SHP77 (cell line): ENCODE data around the gene PDCD4.

Experiments
- DNase-seq, 2 experiments: peaks; one replicate each; lab custom pipeline; 2025; lab: John Stamatoyannopoulos, UW

Gene PDCD4

DNA sequence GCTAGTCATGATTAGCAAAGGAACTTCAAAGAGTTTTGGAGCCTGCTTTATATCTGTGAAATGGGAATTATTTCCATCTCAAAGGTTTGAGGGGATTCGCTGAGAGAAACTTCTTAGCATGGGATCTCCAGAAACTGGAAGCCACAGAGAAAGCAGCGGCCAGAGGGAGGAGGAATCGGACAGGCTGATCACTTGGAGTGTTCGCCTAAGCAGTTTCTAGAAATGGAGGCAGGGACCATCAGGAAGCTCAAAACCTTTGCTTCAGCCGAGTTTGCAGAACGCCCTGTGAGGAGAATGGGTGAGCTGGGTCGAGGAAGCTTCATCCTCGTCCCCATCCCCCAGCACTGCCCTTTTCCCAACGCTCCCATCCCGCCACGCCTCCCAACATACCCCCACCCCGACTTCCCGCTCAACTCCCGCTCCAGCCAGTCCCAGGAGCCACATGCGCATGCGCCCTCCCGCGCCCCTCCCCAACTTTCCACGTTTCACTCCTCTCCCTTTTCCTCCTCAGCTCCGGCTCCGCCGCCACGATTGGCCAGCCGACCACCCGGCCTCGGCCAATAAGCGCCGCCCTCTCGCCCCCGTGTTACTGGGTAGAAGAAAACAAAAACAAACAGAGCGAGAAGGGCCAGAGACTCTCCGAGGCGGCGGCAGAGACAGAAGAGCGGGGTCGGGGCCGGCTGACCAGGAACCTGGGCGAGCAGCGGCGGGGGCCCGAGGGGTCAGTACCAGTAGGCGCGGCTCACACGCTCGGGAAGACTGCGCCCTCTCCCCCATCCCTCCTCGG is at the start of gene PDCD4:
PDCD4 (plus strand) TSS at position 631 of the 787 bp plus-strand sequence. CDS start 4,100 bp downstream, outside the sequence.
- peak; percentile 97 to 98 for DNase-seq

DNA sequence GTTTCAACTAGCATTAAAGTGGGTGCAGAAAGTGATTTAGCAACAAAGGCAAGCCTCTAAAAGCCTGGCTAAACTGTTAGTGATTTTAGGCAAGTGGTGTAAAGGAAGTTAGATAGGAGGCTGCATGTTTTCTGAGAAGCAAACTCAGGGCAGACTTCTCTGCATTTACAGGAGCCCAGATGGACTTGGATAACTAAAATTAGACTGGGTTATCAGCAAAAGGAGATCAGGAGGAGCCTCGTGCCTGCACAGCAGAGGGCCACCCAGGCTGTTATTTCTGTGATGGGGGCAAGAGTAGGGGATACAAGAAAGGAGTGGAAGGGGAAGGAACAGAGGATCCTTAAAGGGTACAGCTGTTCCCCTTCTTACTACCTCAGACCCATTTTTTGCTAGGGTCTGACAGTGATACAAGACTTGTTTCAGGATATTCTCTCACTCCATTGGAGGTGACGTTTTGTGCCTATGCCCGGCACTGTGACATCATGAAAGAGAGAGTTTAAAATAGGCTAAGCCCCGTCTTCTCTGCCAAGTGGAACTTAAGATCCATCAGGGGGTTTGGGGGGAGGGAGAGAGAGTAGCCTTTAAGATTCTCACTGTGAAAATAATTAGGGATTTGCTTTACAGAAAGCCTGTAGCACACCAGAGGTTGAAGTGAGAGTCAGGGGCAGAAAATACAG is 49.6 kb upstream of the PDCD4 start:
- DNase-seq = no peak

DNA sequence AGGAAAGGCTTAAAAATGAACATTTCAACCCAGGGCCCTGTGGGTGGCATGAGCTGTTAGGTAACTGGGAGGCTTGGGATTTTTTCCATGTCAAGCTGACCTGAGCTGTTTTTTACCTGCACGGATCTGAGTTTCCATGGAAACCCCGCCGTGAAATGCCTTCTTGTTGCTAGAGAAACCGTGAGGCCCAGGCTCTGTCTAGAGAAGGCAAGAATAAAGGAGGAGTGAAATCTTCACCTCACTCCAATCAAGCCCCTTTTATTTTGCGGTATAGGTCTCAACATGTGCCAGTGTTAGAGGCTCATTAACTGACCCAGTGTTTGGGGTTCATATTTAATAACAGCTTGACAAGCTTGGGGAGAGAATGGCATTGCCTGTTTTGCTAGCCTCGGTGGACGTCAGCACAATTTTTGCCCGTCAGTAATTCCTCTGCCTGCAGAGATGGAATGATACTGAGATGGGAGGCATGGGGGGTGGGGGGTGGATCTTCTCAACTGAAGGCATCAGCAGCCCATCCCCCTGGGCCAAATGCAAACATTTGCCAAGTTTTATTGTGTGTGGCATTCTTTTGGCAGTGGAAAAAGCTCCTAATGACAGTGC is 48.9 kb upstream of the PDCD4 start:
- DNase-seq = no peak

DNA sequence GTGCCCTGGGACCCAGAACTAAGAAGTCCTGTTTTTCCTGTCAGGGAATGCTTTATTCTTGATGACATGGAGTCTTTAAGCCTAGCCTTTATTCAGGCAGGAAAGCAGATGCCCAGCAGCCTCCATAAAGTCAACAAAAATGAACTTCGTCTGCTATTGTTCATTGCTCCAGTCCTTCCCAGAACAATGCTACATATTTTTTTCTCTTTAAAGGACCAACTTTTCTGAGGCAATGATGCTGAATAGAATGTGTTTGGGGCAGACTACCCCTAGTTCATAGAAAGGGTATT is 47.6 kb upstream of the PDCD4 start:
- no peak for DNase-seq

DNA sequence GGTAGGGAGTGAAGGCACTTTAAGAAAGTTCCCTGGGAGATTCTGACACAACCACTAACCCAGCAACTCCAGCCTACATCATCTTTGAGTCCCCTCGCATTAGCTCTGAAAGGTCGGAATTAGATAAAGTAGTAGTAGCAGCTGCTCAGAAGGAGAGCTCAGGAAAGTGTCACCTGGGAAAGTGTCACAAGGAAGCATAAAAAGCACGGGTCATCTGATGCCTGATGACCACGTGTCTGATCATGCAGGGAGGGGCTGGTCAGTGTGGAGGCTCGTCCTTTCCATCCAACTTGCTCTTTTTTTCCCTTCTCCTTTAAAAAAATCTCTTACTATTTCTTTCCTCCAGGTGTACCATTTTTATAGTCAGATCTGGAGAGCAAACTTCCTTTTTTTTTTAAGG is 47.1 kb upstream of the PDCD4 start:
- no peak for DNase-seq

DNA sequence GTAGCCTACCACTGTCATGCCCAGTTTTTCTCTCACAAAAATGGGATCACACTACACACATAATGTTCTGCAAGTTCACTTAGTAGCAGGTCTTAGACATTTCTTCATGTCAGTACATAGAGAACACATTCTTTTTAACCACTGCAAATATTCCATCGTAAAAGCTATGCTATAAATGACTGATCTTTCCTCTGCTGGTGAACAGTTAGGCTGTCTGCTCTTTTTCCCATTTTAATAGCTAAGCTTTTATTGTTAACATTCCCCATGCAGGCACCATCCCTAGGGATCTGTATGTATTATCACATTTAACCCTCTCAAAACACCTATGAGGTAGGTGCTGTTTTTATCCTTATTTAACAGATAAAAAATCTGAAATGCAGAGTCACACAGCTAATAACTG is 46.2 kb upstream of the PDCD4 start:
- DNase-seq = no peak

DNA sequence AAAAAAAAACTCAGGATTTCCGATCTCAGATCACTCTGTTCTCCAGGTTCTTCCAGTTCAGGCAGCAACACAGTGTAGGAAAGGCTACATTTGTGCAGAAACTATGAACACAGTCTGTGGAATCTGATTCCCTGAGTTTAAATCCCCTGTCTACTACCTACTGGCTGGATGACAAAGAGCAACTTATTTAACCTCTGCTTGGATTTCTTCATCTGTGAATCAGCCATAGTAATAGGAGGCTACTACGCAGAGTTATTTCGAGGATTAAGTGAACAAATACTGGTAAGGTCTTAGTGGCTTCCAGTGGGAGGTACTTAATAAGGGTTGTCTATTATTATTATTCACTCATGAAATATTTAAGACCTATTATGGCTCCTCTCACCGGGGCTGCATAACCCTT is 44.3 kb upstream of the PDCD4 start:
- no peak for DNase-seq

DNA sequence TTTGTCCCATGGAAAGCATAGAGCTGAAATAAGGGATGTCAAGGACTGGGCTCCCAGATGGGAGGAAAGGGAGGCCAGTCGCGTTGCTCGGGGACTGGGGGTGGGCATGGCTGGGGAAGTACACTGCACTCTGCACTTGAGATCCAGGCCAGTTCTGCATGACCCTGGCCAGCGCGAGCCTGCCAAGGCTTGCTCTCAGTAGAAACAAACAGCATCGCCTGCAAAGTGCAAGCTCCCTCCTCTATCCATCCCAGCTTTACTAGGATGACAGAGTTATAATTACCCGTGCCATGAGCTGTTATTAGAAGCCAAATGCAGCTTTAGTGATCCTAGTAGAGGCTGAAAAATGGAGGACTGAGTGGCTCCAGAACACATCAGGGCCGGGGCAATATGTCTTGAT is 43.9 kb upstream of the PDCD4 start:
- no peak for DNase-seq

DNA sequence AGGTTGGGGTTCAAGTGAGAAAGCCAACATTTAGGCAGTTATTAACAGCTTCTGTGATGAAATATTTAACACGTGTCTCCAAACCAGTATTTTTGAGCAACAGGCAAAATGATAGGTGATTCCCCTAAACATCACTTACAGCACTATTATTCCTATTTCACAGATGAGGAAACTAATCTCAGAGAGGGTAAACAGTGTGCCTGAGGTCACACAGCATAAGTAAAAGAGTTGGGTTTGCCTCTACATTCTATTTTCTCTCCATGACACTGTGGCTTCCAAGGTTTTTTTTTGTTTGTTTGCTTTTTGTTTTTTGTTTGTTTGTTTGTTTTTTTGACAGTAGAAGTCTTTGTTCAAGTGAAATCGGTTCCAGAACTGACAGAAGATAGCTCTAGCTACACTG is 43.2 kb upstream of the PDCD4 start:
- DNase-seq = no peak

DNA sequence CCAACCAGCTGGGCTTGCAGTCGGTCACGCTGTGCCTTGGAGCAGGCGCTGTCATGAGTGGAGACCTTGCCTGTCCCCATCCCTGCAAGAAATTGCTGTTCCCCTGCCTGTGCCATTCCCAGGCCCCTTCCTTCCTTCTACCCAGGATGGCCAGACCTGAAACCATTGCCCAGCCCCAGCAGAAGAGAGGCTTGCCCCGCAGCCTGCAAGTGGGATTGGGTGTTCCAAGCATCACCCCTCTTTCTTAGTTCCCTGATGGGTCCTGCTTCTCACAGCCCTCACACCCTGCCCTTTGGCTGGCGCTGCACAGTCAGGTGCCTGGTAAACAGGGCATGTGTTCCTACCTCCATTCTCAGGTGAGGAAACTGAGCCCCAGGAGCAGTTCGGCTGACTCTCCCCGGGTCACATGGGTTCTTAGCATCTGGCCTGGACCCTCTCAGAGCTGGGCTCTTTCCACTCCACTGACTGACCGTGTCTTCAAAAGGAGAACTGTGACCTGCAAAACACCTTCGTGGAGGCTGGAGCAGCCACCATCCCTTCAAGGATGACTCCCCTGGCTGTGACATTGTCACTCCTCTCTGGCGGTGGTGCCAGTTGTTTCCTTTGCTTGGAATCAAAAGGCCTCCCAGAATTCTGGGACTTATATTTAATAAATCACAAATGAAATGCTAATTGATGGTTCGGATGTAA is 41.9 kb upstream of the PDCD4 start:
- no peak for DNase-seq

DNA sequence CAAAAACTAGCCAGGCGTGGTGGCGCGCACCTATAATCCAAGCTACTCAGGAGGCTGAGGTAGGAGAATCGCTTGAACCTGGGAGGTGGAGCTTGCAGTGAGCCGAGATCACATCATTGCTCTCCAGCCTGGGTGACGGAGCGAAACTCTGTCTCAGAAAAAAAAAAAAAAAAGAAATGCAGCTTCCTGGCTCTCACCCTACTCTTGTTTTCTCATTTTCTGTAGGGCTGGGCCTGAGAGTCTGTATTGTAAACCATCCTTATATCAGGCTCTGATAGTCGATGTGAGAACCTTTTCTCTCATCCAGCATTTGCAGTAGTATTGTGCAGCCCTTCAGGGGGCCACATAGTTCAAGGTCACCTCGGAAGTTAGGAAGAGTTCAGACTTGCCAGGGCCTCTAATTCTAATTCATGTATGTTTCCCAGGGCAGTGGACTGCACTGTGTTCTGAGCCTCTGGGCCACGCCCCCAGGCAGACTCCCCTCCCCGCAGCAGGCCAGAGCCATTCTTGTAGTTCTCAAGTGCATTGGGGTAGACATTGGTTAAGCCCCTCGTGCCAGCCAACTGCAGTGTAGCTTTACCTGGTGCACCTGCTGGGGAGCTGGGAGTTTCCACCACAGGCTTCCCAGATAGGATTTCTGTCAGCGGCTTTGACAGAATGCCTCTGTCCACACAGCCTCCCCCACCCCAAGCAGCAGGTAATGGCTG is 38.3 kb upstream of the PDCD4 start:
- no peak for DNase-seq

DNA sequence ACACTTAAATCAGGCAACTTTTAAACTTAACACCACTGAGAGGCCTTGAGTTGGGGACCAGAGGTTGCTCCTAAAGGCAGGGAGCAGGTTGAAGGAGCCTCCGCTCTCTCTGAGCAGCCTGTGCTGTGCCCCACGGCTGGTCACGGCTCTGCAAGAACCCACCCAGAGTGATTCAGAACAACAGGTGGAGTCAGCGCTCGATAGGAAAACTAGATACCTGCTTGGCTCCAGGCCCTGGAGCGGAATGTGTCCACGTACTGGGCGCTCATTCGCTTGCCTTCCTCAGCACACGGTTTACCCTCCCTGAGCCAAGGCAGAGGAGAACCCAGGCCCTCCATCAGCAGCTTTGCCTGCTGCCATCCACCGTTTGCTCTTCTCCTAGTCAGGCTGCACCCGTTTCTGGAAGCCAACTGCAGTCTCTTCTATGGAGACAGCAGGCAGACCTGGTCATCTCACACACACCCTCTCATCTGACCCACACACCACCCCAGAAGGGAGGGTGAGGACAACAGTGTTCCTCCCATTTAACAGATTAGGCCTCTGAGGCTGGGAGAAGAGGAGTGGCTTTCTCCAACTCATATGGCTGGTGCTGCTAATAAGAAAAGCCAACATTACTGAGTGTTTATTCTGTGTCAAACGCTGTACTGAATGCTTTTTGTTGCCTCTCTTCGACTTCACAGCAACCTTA is 37.6 kb upstream of the PDCD4 start:
- no peak for DNase-seq

DNA sequence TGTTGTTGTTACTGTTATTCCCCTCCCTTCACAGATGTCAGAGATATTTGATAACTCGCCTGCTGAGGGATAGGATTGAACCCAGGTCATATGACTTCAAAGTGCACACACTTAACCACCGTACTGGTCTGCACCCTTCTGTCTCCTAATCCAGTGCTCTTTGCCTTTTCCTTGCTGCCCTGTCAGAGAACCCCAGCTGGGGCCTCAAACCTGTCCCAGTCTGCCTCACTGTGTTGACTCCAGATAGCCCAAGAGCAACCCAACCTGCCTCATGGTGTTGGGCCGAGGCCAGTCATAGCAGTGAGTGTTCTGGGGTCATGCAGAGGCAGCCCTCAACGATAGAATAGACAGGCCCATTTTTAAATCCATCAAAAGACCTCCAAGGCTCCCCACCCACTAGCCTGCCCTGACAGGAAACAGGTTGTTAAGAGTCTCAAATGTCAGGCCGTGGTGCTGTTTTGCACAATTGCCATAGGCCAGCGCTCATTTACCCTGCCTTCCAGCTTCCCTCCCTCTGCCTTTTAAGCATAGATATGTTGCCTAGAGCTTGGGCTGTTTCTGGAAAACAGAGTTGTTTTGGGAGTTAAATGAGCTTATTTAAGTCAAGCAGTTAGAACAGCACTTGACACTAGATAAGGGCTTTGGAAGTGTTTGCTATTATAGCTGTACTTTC is 37.0 kb upstream of the PDCD4 start:
- DNase-seq = no peak

DNA sequence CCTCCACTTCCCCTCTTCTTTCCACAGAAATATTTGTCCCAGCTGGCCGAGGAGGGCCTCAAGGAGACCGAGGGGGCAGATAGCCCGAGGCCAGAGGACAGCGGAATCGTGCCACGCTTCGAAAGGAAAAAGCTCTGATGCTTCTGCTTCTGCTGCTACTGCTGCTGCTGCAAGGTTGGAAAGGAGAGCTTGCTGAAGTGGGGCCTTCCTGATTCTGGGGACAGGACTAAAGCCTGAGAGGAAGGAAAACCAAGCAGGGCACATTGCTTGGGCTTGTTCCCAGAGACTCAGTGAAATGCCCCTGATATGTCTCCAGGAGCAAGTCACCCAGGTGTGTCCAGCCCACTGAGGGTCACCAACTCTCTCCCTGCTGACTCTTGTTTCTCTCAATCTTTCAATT is 35.9 kb upstream of the PDCD4 start:
- no peak for DNase-seq

DNA sequence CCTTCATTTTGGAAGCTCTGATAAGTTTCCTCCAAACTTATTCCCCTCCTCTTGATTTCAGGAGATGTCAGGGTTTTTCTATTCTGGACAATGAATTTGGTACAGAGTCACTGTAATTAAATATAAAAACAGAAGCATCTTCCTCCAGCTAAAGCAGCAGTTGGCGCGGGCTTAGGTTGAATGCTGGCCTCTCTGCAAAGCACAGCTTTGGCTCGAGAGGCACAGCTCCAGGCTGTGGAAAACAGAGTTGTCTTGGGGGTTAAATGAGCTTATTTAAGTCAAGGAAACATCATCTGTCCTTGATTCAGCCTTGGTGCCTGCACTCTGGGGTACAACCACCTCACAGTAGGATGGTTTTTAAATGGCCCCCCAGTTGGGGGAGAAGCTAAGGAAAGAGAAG is 35.0 kb upstream of the PDCD4 start:
- DNase-seq = no peak

DNA sequence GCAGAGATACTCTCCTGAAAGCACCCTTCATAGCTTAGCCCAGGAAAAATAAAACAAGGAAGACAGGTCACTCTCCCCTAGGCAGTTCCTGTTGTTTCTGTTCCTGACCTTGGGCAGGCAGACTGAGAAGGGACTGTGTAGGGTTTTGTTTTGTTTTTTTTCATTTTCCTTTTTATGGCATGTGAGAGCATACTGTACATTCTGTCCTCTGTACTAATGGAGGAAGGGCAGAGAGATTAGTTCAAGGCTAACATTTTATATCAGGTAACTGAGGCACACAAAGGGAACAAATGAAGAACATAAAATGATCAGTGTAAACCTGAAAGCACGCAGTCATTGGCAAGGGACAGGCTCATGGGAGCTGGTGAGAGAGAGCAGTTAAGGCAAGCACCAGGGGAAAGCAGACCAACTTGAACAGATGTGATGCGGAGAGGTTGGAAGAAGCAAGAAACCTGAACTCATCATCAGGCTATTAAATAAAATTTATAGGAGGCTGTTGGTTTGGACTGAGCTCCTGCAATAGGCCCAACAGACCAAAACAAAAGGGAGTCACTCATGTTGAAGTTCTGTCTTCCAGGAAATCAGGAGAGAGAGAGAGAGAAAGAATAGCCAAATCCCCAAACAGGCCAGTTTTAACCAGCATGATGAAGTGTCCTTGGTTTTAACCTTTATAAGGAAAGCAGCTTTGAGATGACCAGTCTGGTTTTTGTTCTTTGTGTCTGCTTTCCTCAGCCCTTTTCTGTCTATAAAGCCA is 34.1 kb upstream of the PDCD4 start:
- no peak for DNase-seq

DNA sequence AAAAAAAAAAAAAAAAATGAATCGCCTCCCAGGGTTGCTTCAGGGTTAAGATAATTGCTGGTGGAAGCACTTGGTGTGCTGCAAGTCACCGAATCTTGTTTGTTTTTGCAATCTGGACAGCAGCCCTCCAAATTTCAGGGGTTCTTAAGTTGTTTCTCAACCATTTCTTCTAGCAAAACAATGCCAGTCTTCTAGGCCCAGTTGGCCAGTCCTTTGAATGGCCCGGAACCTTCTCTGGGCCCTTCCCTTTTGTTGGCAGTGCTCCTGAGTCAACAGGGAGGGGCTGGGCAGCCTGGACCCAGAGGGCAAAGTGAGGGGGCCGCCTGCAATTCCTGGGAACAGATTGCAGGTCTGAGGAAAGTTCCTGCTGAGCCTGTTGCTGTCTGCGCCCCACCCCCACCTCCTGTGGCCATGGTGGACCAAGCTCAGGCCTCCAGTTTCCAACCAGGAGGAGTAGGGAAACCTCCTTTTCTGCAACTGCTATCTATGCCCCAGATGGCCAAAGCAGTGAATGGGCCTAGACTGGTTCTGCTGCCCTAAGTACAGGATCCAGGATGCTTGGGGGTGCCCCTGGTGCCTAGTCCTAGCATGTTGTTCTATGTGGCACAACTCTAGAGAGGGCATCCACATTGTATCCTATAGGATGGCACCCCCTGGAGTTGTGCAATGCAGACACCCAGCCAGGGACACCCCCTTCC is 31.4 kb upstream of the PDCD4 start:
- DNase-seq = no peak

DNA sequence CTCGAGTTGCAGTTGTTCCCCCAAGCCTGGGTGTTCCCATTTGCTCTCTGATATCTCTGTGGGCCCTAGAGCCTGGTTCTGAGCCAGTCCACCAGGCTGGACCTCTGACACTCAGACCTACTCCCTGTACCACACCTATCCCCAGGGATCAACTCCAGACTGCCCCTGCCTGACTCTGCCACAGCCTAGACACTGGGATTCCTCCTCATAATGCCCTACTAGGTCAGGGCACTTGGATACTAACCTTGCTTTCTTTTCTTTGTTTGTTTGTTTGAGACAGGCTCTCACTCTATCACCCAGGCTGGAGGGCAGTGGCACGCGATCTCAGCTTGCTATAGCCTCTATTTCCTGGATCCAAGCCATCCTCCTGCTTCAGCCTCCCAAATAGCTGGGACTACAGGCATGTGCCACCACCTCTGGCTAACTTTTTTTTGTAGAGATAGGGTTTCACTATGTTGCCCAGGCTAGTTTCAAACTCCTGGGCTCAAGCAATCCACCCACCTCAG is 30.8 kb upstream of the PDCD4 start:
- no peak for DNase-seq

DNA sequence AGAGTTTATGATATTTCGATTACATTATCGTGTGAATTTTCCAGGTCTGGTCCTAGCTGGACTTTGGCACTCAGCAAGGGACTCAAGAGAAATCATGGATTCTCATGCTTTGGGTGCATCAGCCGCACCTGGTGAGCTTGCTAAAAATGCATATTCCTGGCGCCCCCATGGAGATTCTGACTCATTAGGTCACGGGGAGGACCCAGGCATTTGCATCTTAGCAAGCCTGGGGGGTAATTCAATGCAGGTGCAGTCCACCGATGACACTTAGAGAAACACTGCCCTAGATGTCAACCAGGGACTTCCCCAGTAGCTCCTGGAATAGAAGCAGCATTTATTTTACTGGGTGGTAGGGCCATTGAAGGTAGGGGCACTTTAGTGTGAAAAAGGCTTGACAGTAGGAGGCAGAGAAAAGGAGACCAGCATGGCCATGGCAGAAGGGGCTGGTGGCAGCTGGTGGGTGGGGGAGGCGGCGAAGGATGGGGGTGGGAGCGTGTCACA is 29.9 kb upstream of the PDCD4 start:
- no peak for DNase-seq
